Skeletal muscle satellite cell (primary cell): ENCODE measurements around the gene MDM2.

Experiments
- H3K27me3 ChIP-seq: 2 replicates; pipeline ENCODE4 v1.7.0; 2013; ENCODE audit warnings: low read length; ENCODE audit not compliant: control insufficient read depth, insufficient read depth
- H3K36me3 ChIP-seq: 2 replicates; pipeline ENCODE4 v1.7.0; 2013; ENCODE audit warnings: mild to moderate bottlenecking, control low read depth, low read length; ENCODE audit not compliant: insufficient read depth
- H3K4me1 ChIP-seq: 2 replicates; pipeline ENCODE4 v1.7.0; 2013; ENCODE audit warnings: low read length; ENCODE audit not compliant: control insufficient read depth, insufficient read depth
- H3K4me2 ChIP-seq: 2 replicates; pipeline ENCODE4 v1.7.0; 2013; ENCODE audit warnings: mild to moderate bottlenecking, low read length
- H3K4me3 ChIP-seq: 2 replicates; pipeline ENCODE4 v1.7.0; 2013; ENCODE audit warnings: low read length
- H3K9ac ChIP-seq: 2 replicates; pipeline ENCODE4 v1.7.0; 2013; ENCODE audit warnings: mild to moderate bottlenecking, low read depth, low read length, moderate library complexity
- H3K9me3 ChIP-seq: replicated peaks from 2 replicates; pipeline ENCODE4 v1.7.0; 2013; ENCODE audit warnings: mild to moderate bottlenecking, control low read depth, low read length

Gene MDM2

DNA sequence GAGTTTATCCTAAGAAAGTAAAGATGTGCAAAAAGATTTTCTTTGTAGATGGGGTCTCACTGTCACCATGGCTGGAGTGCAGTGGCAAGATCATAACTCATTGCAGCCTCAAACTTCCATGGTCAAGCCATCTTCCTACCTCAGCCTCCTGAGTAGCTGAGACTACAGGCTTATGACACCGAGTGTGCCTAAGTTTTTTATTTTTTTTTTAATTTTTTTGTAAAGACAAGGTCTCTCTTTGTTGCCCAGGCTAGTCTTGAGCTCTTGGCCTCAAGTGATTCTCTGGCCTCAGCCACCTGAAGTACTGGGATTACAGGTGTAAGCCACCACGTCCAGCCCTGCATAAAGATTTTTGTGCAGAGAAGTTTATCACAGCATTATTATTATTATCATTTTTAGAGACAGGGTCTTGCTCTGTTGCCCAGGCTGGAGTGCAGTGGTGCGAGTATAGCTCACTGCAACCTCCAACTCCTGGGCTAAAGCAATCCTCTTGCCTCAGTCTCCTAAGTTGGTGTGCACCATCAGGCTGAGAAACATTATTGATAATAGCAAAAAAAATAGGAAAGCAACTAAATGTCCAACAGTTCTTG lies 19.3 kb upstream of the MDM2 start:
- H3K36me3 ChIP-seq: no peaks in the 10 kb centered on the region
- no peaks in the 10 kb centered on the region for H3K27me3 ChIP-seq
- no peak overlapping the region for H3K4me2 ChIP-seq
- no peak overlapping the region for H3K4me3 ChIP-seq
- no peak overlapping the region for H3K9ac ChIP-seq
- peaks cover 19% of the 10 kb centered on the region for H3K4me1 ChIP-seq
- H3K9me3 ChIP-seq: no peaks in the 10 kb centered on the region

DNA sequence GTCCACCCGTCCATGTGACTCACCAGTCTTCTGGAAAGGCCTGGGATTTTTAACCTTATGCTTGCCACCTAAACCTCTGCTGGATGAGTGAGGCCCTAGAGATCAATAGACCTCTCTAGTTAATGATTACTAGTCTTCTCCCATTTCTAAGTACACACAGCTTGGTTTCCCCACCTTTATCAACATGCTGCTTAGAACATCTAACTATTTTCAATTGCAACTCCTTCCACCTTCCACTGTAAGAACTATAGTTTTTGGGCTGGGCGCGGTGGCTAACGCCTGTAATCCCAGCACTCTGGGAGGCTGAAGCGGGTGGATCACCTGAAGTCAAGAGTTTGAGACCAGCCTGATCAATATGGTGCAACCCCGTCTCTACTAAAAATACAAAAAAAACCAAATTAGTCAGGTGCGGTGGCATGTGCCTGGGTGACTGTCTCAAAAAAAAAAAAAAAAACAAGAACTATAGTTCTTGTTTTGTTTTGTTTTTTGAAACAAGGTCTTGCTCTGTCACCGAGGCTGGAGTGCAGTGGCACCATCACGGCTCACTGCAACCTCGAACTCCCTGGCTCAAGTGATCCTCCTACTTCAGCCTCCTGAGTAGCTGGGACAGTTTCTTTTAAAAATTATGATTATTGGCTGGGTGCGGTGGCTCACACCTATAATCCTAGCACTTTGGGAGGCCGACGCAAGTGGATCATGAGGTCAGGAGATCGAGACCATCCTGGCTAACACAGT lies 18.7 kb upstream of the MDM2 start:
- Histone ChIP-seq H3K27me3 (no peaks in the 10 kb centered on the region), H3K4me3 (no peak overlapping the region), H3K9me3 (no peaks in the 10 kb centered on the region), H3K4me2 (no peak overlapping the region), H3K9ac (no peak overlapping the region), H3K4me1 (peaks cover 20% of the 10 kb centered on the region), H3K36me3 (no peaks in the 10 kb centered on the region)

GRCh38 chr12:68790081-68790951 lies 17.7 kb upstream of the MDM2 start:
- Histone ChIP-seq H3K9ac (no peak overlapping the region), H3K9me3 (no peaks in the 10 kb centered on the region), H3K27me3 (no peaks in the 10 kb centered on the region), H3K4me2 (no peak overlapping the region), H3K36me3 (no peaks in the 10 kb centered on the region), H3K4me3 (no peak overlapping the region), H3K4me1 (peaks cover 26% of the 10 kb centered on the region)

GRCh38 chr12:68790952-68791234 lies 17.1 kb upstream of the MDM2 start:
- no peak overlapping the region for H3K4me2 ChIP-seq
- peaks cover 21% of the 10 kb centered on the region for H3K4me1 ChIP-seq
- no peaks in the 10 kb centered on the region for H3K9me3 ChIP-seq
- no peak overlapping the region for H3K9ac ChIP-seq
- H3K27me3 ChIP-seq: no peaks in the 10 kb centered on the region
- H3K36me3 ChIP-seq: no peaks in the 10 kb centered on the region
- H3K4me3 ChIP-seq: no peak overlapping the region

GRCh38 chr12:68791897-68792481 lies 16.0 kb upstream of the MDM2 start:
- Histone ChIP-seq H3K9ac (no peak overlapping the region), H3K27me3 (no peaks in the 10 kb centered on the region), H3K36me3 (no peaks in the 10 kb centered on the region), H3K4me2 (no peak overlapping the region), H3K4me3 (no peak overlapping the region), H3K4me1 (peaks cover 18% of the 10 kb centered on the region), H3K9me3 (no peaks in the 10 kb centered on the region)

GRCh38 chr12:68792952-68793351 lies 15.0 kb upstream of the MDM2 start:
- peaks cover 12% of the 10 kb centered on the region for H3K4me1 ChIP-seq
- H3K36me3 ChIP-seq: no peaks in the 10 kb centered on the region
- no peak overlapping the region for H3K4me3 ChIP-seq
- H3K4me2 ChIP-seq: no peak overlapping the region
- no peak overlapping the region for H3K9ac ChIP-seq
- H3K9me3 ChIP-seq: no peaks in the 10 kb centered on the region
- H3K27me3 ChIP-seq: no peaks in the 10 kb centered on the region

DNA sequence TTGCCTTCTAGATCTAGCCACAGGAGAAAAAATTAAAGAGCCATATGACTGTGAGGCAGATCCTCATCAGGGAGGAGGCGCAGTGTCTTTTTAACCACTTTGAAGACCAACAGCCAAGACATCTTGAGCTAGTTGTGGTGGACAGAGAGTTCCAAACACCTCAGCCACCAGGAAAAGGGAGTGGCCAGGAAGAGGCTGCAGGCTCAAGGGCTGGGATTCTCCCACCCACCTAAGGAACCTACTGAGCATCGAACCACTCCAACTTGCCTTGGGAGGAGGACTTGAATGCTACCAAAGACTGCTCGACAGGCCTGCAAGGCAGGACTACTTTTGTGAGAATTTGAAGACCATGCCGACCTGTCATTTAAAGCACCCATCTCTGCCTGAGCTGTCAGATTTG lies 14.5 kb upstream of the MDM2 start:
- Histone ChIP-seq H3K4me1 (peaks cover 9% of the 10 kb centered on the region), H3K4me3 (no peak overlapping the region), H3K9me3 (no peaks in the 10 kb centered on the region), H3K4me2 (no peak overlapping the region), H3K36me3 (no peaks in the 10 kb centered on the region), H3K27me3 (no peaks in the 10 kb centered on the region), H3K9ac (no peak overlapping the region)

- Histone ChIP-seq H3K27me3 (no peaks in the 10 kb centered on the region), H3K4me1 (peaks cover 9% of the 10 kb centered on the region), H3K4me2 (no peak overlapping the region), H3K9ac (no peak overlapping the region), H3K9me3 (no peaks in the 10 kb centered on the region), H3K36me3 (no peaks in the 10 kb centered on the region), H3K4me3 (no peak overlapping the region)
Measured at GRCh38 chr12:68793975-68794652, 13.9 kb upstream of the MDM2 start.

DNA sequence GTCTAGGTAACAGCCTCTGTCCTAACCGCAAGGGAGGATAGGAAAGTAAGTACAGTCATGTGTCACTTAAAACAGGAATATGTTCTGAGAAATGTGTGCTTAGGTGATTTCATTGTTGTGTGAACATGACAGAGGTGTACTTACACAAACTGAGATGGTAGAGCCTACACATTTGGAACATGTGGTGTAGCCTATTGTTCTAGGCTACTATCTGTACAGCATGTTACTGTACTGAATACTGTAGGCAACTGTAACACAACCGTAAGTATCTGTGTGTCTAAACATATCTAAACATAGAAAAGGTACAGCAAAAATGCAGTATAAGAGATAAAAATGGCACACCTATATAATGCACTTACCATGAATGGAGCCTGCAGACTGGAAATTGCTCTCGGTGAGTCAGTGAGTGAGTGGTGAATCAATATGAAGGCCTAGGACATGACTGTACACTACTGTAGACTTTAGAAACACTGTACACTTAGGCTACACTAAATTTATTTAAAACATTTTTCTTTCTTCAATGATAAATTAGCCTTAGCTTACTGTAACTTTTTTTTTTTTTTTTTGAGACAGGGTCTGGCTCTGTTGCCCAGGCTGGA lies 13.2 kb upstream of the MDM2 start:
- Histone ChIP-seq H3K4me2 (no peak overlapping the region), H3K4me3 (no peak overlapping the region), H3K27me3 (no peaks in the 10 kb centered on the region), H3K9me3 (no peaks in the 10 kb centered on the region), H3K36me3 (no peaks in the 10 kb centered on the region), H3K9ac (no peak overlapping the region), H3K4me1 (peaks cover 9% of the 10 kb centered on the region)

DNA sequence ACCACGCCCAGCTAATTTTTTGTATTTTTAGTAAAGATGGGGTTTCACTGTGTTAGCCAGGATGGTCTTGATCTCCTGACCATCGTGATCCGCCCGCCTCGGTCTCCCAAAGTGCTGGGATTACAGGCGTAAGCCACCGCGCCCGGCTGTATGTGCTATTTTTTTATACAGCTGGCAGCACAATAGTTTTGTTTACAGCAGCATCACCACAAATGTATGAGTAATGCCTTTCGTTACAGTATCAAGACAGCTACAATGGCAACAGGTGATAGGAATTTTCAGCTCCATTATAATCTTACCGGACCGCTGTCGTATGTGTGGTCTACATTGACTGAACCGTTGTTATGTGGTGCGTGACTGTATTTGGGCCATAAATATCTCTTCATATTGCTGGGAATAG lies 11.6 kb upstream of the MDM2 start:
- Histone ChIP-seq H3K27me3 (no peaks in the 10 kb centered on the region), H3K4me1 (peaks cover 9% of the 10 kb centered on the region), H3K9me3 (no peaks in the 10 kb centered on the region), H3K4me3 (no peak overlapping the region), H3K4me2 (no peak overlapping the region), H3K36me3 (no peaks in the 10 kb centered on the region), H3K9ac (no peak overlapping the region)

DNA sequence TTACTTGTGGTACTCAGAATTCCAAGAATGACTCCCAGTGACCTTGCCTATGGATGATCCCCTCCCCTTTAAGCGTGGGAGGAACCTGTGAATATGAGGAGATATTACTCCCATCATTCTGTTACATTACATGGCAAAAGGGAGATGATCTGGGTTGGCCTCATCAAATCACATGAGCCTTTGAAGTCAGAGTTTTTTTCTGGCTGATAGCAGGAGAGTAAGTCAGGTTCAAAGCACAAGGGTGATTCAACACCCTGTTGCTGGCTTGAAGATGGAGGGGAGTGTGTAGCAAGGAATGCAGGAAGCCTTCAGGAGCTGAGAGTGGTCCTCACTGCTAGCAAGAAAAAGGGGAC lies 9.1 kb upstream of the MDM2 start:
- Histone ChIP-seq H3K4me1 (peaks cover 9% of the 10 kb centered on the region), H3K9ac (no peak overlapping the region), H3K4me3 (no peak overlapping the region), H3K36me3 (no peaks in the 10 kb centered on the region), H3K27me3 (no peaks in the 10 kb centered on the region), H3K4me2 (no peak overlapping the region), H3K9me3 (no peaks in the 10 kb centered on the region)
